H1 (cell line): Measurements from ENCODE around the gene RNF8. TPM values are rescaled to one million over a fixed set of nuclear protein-coding genes. Genes with fewer than 3 reads are reported as not detected.

ENCODE experiments used
- CTCF ChIA-PET: fragments of 300-600 bp; sonication (Branson Sonifier 250); formaldehyde crosslinking; loops from one replicate; lab custom pipeline; 2021; ENCODE audit not compliant: partially characterized antibody; lab: Charles Lee
- POLR2A ChIA-PET: fragments of 300-600 bp; sonication (Branson Sonifier 250); formaldehyde crosslinking; loops from one replicate; lab custom pipeline; 2021; ENCODE audit warnings: inconsistent platforms; ENCODE audit not compliant: partially characterized antibody; lab: Charles Lee
- DNase-seq, 2 experiments: peaks; one replicate each; pipeline versions ENCODE4 v3.0.0 to v3.0.0-alpha.2; 2010 to 2022; ENCODE audit warnings: low spot score in 2 of 2, low read depth in 1 of 2, mixed read lengths in 1 of 2
- FAIRE-seq: peaks from 2 replicates; lab custom pipeline; 2011; peaks lifted over from hg19 to GRCh38; lab: Jason Lieb, UNC
- H2AFZ ChIP-seq: 2 replicates; pipeline ENCODE4 v1.8.1; 2012; ENCODE audit warnings: low read length, inconsistent platforms
- H2AK5ac ChIP-seq: 2 replicates; pipeline ENCODE4 v1.6.1; 2013; ENCODE audit warnings: low read depth, low read length
- H2BK120ac ChIP-seq: replicated peaks from 2 replicates; pipeline ENCODE3; 2013; ENCODE audit warnings: low read depth, low read length, inconsistent platforms
- H2BK12ac ChIP-seq: 2 replicates; pipeline ENCODE4 v1.6.1; 2013; ENCODE audit warnings: low read depth, low read length
- H2BK15ac ChIP-seq: 2 replicates; pipeline ENCODE4 v1.6.1; 2013; ENCODE audit warnings: low read length
- H2BK20ac ChIP-seq: 2 replicates; pipeline ENCODE4 v1.6.1; 2013; ENCODE audit warnings: low read length
- H2BK5ac ChIP-seq: 2 replicates; pipeline ENCODE4 v1.6.1; 2013; ENCODE audit warnings: low read depth, low read length
- H3K14ac ChIP-seq: 2 replicates; pipeline ENCODE4 v1.6.1; 2013; ENCODE audit warnings: inconsistent platforms; ENCODE audit not compliant: insufficient read length
- H3K18ac ChIP-seq: 2 replicates; pipeline ENCODE4 v1.6.1; 2013; ENCODE audit warnings: low read length; ENCODE audit errors: extremely low read depth
- H3K23ac ChIP-seq: 2 replicates; pipeline ENCODE4 v1.6.1; 2013; ENCODE audit warnings: inconsistent platforms; ENCODE audit not compliant: insufficient read length
- H3K23me2 ChIP-seq: 2 replicates; pipeline ENCODE4 v1.6.1; 2013; ENCODE audit warnings: low read depth, low read length
- H3K27ac ChIP-seq: 2 replicates; pipeline ENCODE4 v1.6.1; 2011; ENCODE audit warnings: low read depth, low read length, inconsistent platforms
- H3K27me3 ChIP-seq, 4 experiments: replicated peaks in 1 of 4; 1 replicate in 1 of 4; 2 replicates in 3 of 4; pipeline versions ENCODE4 v1.6.1 to v1.8.1; 2011 to 2013; ENCODE audit warnings: low read length in 3 of 4, mild to moderate bottlenecking in 3 of 4, inconsistent platforms in 2 of 4, mixed read lengths in 2 of 4, moderate library complexity in 1 of 4; ENCODE audit not compliant: control insufficient read depth in 3 of 4, insufficient read depth in 3 of 4; ENCODE audit errors: extremely low read depth in 1 of 4
- H3K36me3 ChIP-seq, 4 experiments: 2 replicates each; pipeline versions ENCODE4 v1.6.1 to v1.8.1; 2011 to 2013; ENCODE audit warnings: mild to moderate bottlenecking in 4 of 4, low read length in 3 of 4, moderate library complexity in 2 of 4, control low read depth in 1 of 4, inconsistent platforms in 1 of 4; ENCODE audit not compliant: insufficient read depth in 4 of 4, control insufficient read depth in 2 of 4
- H3K4ac ChIP-seq: replicated peaks from 2 replicates; pipeline ENCODE3; 2013; ENCODE audit warnings: low read length, low read depth, mixed read lengths, inconsistent platforms; ENCODE audit not compliant: insufficient read length
- H3K4me1 ChIP-seq, 4 experiments: replicated peaks in 1 of 4; 1 replicate in 1 of 4; 2 replicates in 3 of 4; pipeline versions ENCODE4 v1.6.1 to v1.8.1; 2011 to 2013; ENCODE audit warnings: low read length in 3 of 4, inconsistent platforms in 2 of 4, mixed read lengths in 1 of 4; ENCODE audit not compliant: insufficient read depth in 4 of 4, control insufficient read depth in 3 of 4
- H3K4me2 ChIP-seq, 2 experiments: 2 replicates each; pipeline versions ENCODE4 v1.6.1 to v1.8.1; 2011 to 2013; ENCODE audit warnings: low read depth in 2 of 2, low read length in 2 of 2, control low read depth in 1 of 2, inconsistent platforms in 1 of 2, mild to moderate bottlenecking in 1 of 2; ENCODE audit not compliant: insufficient read depth in 1 of 2
- H3K4me3 ChIP-seq, 4 experiments: fragments of 200-600, 300-600 bp in 1 of 4; sonication (generic), shearing (Covaris generic), sonication (Bioruptor Twin) in 1 of 4; 2 replicates each; pipeline versions ENCODE4 v1.5.1 to v1.8.1; 2011 to 2016; ENCODE audit warnings: low read length in 4 of 4, low read depth in 3 of 4, control low read depth in 2 of 4, inconsistent platforms in 2 of 4, mild to moderate bottlenecking in 2 of 4, mixed read lengths in 1 of 4, moderate library complexity in 1 of 4; ENCODE audit not compliant: insufficient read depth in 2 of 4; ENCODE audit errors: extremely low read depth in 1 of 4
- H3K56ac ChIP-seq: replicated peaks from 2 replicates; pipeline ENCODE3; 2013; ENCODE audit warnings: low read depth, mild to moderate bottlenecking, mixed read lengths, low read length, inconsistent platforms; ENCODE audit not compliant: insufficient read length
- H3K79me1 ChIP-seq: 2 replicates; pipeline ENCODE4 v1.6.1; 2013; ENCODE audit warnings: low read depth, low read length, control low read depth
- H3K79me2 ChIP-seq, 2 experiments: 2 replicates each; pipeline versions ENCODE4 v1.6.1 to v1.8.1; 2012 to 2013; ENCODE audit warnings: low read length in 2 of 2, mild to moderate bottlenecking in 2 of 2, inconsistent platforms in 1 of 2; ENCODE audit not compliant: insufficient read depth in 2 of 2, control insufficient read depth in 1 of 2
- H3K9ac ChIP-seq, 4 experiments: replicated peaks in 1 of 4; 1 replicate in 1 of 4; 2 replicates in 3 of 4; pipeline versions ENCODE4 v1.6.1 to v1.8.1; 2011 to 2013; ENCODE audit warnings: low read depth in 3 of 4, low read length in 3 of 4, control low read depth in 2 of 4, mild to moderate bottlenecking in 2 of 4, moderate library complexity in 2 of 4, inconsistent platforms in 1 of 4; ENCODE audit errors: extremely low read depth in 1 of 4
- H3K9me3 ChIP-seq, 2 experiments: 2 replicates each; pipeline versions ENCODE4 v1.6.1 to v1.8.1; 2012 to 2013; ENCODE audit warnings: mild to moderate bottlenecking in 2 of 2, moderate library complexity in 2 of 2, control low read depth in 1 of 2, inconsistent platforms in 1 of 2, low read depth in 1 of 2, low read length in 1 of 2, mixed read lengths in 1 of 2; ENCODE audit not compliant: insufficient read depth in 2 of 2
- H4K20me1 ChIP-seq, 2 experiments: replicated peaks in 1 of 2; 2 replicates each; pipeline versions ENCODE3 to v1.8.1; 2011 to 2013; ENCODE audit warnings: inconsistent platforms in 2 of 2, low read length in 2 of 2, mild to moderate bottlenecking in 1 of 2; ENCODE audit not compliant: insufficient read depth in 2 of 2, control insufficient read depth in 1 of 2
- H4K5ac ChIP-seq: 2 replicates; pipeline ENCODE4 v1.6.1; 2013; ENCODE audit warnings: low read length, low read depth, mixed read lengths, inconsistent platforms; ENCODE audit not compliant: insufficient read length
- H4K8ac ChIP-seq: 2 replicates; pipeline ENCODE4 v1.8.0; 2013; ENCODE audit warnings: mild to moderate bottlenecking, moderate library complexity, low read length, inconsistent platforms; ENCODE audit not compliant: insufficient read depth; ENCODE audit errors: extremely low read depth
- H4K91ac ChIP-seq: replicated peaks from 2 replicates; pipeline ENCODE3; 2013; ENCODE audit warnings: low read length, mixed read lengths, inconsistent platforms; ENCODE audit not compliant: insufficient read length
- CHD2 ChIP-seq: IDR thresholded peaks from 2 replicates; pipeline ENCODE4 v1.6.1; 2012; ENCODE audit warnings: low read length, improper control_type of control experiment
- KDM1A ChIP-seq: fragments of 200-600, 300-600 bp; sonication (generic); IDR thresholded peaks from 2 replicates; pipeline ENCODE4 v1.7.1; 2016; ENCODE audit warnings: mild to moderate bottlenecking, low read length, borderline replicate concordance
- KDM5A ChIP-seq: fragments of 200-600 bp; IDR thresholded peaks from 2 replicates; pipeline ENCODE4 v1.7.1; 2012; ENCODE audit warnings: mild to moderate bottlenecking, low read length, inconsistent platforms, mixed read lengths
- MAFK ChIP-seq: IDR thresholded peaks from 2 replicates; pipeline ENCODE4 v1.6.1; 2012; ENCODE audit warnings: low read depth, mild to moderate bottlenecking, improper control_type of control experiment, low read length
- PHF8 ChIP-seq: fragments of 200-600 bp; sonication (generic); conservative IDR thresholded peaks from 2 replicates; pipeline ENCODE4 v1.7.1; 2012; ENCODE audit warnings: low read depth, mild to moderate bottlenecking, inconsistent platforms, low read length, moderate library complexity
- POLR2A ChIP-seq, 2 experiments: IDR thresholded peaks; 1 replicate in 1 of 2; 2 replicates in 1 of 2; pipeline ENCODE4 v1.6.1; 2011; ENCODE audit warnings: low read depth in 2 of 2, low read length in 2 of 2, mild to moderate bottlenecking in 2 of 2; ENCODE audit errors: control extremely low read depth in 1 of 2
- POLR2AphosphoS5 ChIP-seq: IDR thresholded peaks from 2 replicates; pipeline ENCODE4 v1.6.1; 2011; ENCODE audit warnings: low read depth, low read length
- POU5F1 ChIP-seq: IDR thresholded peaks from 2 replicates; pipeline ENCODE4 v1.6.1; 2011; ENCODE audit warnings: low read depth, mild to moderate bottlenecking, low read length, moderate library complexity
- RBBP5 ChIP-seq: IDR thresholded peaks from 2 replicates; pipeline ENCODE4 v1.7.1; 2012; ENCODE audit warnings: low read depth, mild to moderate bottlenecking, inconsistent platforms, low read length, moderate library complexity, borderline replicate concordance
- RXRA ChIP-seq: IDR thresholded peaks from 2 replicates; pipeline ENCODE4 v1.6.1; 2011; ENCODE audit warnings: low read depth, mild to moderate bottlenecking, low read length, moderate library complexity; ENCODE audit not compliant: insufficient read depth
- TBP ChIP-seq: IDR thresholded peaks from 2 replicates; pipeline ENCODE4 v1.6.1; 2011; ENCODE audit warnings: low read depth, low read length, improper control_type of control experiment
- USF2 ChIP-seq: IDR thresholded peaks from 2 replicates; pipeline ENCODE4 v1.6.1; 2011; ENCODE audit warnings: low read length, improper control_type of control experiment
- YY1 ChIP-seq: IDR thresholded peaks from 2 replicates; pipeline ENCODE4 v1.6.1; 2011; ENCODE audit warnings: low read depth, mild to moderate bottlenecking, low read length
- WGBS, 2 experiments: shearing (Covaris generic) in 1 of 2; methylation state at CpG; one replicate each; pipeline versions ENCODE4 v1.1.6 to v1.1.7; 2013 to 2015; ENCODE audit warnings: low lambda C conversion rate in 2 of 2, mixed read lengths in 2 of 2, inconsistent platforms in 1 of 2, low coverage in 1 of 2, missing lambda C conversion rate in 1 of 2; ENCODE audit not compliant: insufficient replicate concordance in 2 of 2, insufficient coverage in 1 of 2, insufficient read length in 1 of 2; ENCODE audit errors: extremely low coverage in 1 of 2, missing lambda C conversion rate in 1 of 2; 5-methylcytosine and 5-hydroxymethylcytosine counted together
- polyA plus RNA-seq, 7 experiments: library from polyadenylated mRNA; depleted of rRNA in 3 of 7; stranded (reverse) in 5 of 7; unstranded in 2 of 7; fragments of >200 nt in 5 of 7; fragments of 200-250 nt in 2 of 7; gene quantifications; 1 replicate in 5 of 7; 2 replicates in 1 of 7; 4 replicates in 1 of 7; pipeline versions ENCODE4 v1.2.1 to v1.2.3, GENCODE V29; 2011 to 2013; ENCODE audit warnings: missing spikeins in 2 of 7, mixed read lengths in 2 of 7
- total RNA-seq: library from RNA; stranded (reverse); fragmentation: NEBNext Ultra II Directional; extraction: Animal tissue kit (Norgen Biotek cat#: 25700); gene quantifications from 2 replicates; pipeline ENCODE4 v1.2.1, GENCODE V29; 2021

RNF8 gene
- total and polyA plus RNA-seq, 2 of the 8 experiments (the other 6 are each of a cell fraction or from before 2014, with no cell fraction given): 20.3 to 44.7 TPM

GRCh38 chr6:37362101-37362828 lies 8.5 kb downstream of the RNF8 start:
- Histone ChIP-seq H3K79me2 (peaks cover 0 to 28% of the 10 kb centered on the region in 2 experiments; a peak in 2 of 4 replicates), H3K23me2 (no peaks in the 10 kb centered on the region), H4K91ac (no peak overlapping the region), H3K27me3 (no peaks in the 10 kb centered on the region), H4K8ac (no peak overlapping the region), H3K4me1 (no peaks in the 10 kb centered on the region; a peak in 2 of 7 replicates), H2AK5ac (no peak overlapping the region), H2BK12ac (no peak overlapping the region), H2BK15ac (no peak overlapping the region), H2BK20ac (no peak overlapping the region), H3K4me2 (no peak overlapping the region), H2AFZ (no peak overlapping the region), H4K5ac (no peak overlapping the region), H3K27ac (no peak overlapping the region), H3K9ac (no peak overlapping the region), H3K4ac (no peak overlapping the region), H3K9me3 (no peaks in the 10 kb centered on the region), H2BK5ac (no peak overlapping the region), H3K18ac (no peak overlapping the region), H3K36me3 (peaks cover 2 to 23% (median 14%) of the 10 kb centered on the region in 4 experiments; a peak in 6 of 8 replicates), H3K56ac (no peak overlapping the region), H3K23ac (no peak overlapping the region), H3K14ac (no peak overlapping the region), H2BK120ac (no peak overlapping the region), H4K20me1 (peaks cover 4 to 5% of the 10 kb centered on the region in 2 experiments), H3K4me3 (no peak overlapping the region), H3K79me1 (no peaks in the 10 kb centered on the region; the same call in 1 of the 2 replicates)
- ChIA-PET POLR2A (no interaction called here), CTCF (interaction anchor here (1.1 to 3.5 kb wide), 5 partner anchors 10 to 385 kb away, joined by 3 to 13 read pairs (median 4); no protein-coding TSS in a partner anchor)
- 98% methylated on average over 2 of the region's 2 CpGs; no CpG with 5 or more reads in 1 of the 2 experiments for WGBS, 2 experiments
- DNase-seq (no peak), FAIRE-seq (no peak)
- TF ChIP-seq POLR2AphosphoS5 (no peak), USF2 (no peak), POLR2A (IDR thresholded peaks at IDR 0.05; ENCODE audit: control extremely low read depth in 1 of 2, low read depth in 2 of 2, low read length in 2 of 2) (no peak), MAFK (no peak), KDM5A (no peak), CHD2 (no peak), PHF8 (no peak), KDM1A (no peak), RBBP5 (no peak), TBP (no peak), YY1 (no peak), RXRA (no peak), POU5F1 (no peak)
